ENCODE measurements around the gene CHPF.

Gene CHPF

GRCh38 chr2:219505585-219505984 lies 38.0 kb downstream of the CHPF start:
- TF ChIP-seq CTCF (IDR thresholded peaks at IDR 0.05) = no peak

- no peak for TF ChIP-seq CTCF (IDR thresholded peaks at IDR 0.05)
Measured at GRCh38 chr2:219502618-219503017, 41.0 kb downstream of the CHPF start.

- TF ChIP-seq CTCF (IDR thresholded peaks at IDR 0.05) = no peak
Measured at GRCh38 chr2:219501849-219502248, 41.8 kb downstream of the CHPF start.

- no peak for TF ChIP-seq CTCF (IDR thresholded peaks at IDR 0.05)
Measured at GRCh38 chr2:219500135-219500534, 43.5 kb downstream of the CHPF start.

- TF ChIP-seq CTCF (IDR thresholded peaks at IDR 0.05) = no peak
Measured at GRCh38 chr2:219499555-219499954, 44.1 kb downstream of the CHPF start.

GRCh38 chr2:219499058-219499307 lies 44.6 kb downstream of the CHPF start:
- TF ChIP-seq CTCF (IDR thresholded peaks at IDR 0.05) = no peak

- TF ChIP-seq CTCF (IDR thresholded peaks at IDR 0.05) = no peak
Measured at GRCh38 chr2:219498280-219499057, 45.1 kb downstream of the CHPF start, which contains the start of gene GMPPA. Gene GMPPA, plus strand, starts transcription at chr2:219498891. Its CDS starts 1,085 bp downstream, at chr2:219499976.

Data from LNCAP (cell line).